Activated CD8-positive, alpha-beta memory T cell treated with anti-CD3 and anti-CD28 coated beads, Interleukin-2, amount 50 U/mL, for 48 hours (primary cell): ENCODE data around the gene NDUFB4.

ENCODE experiments used
- DNase-seq: peaks from one replicate; pipeline ENCODE4 v3.0.0-alpha.2; 2020

Gene NDUFB4

GRCh38 chr3:120640231-120640630 lies 44.1 kb downstream of the NDUFB4 start:
- no peak for DNase-seq

GRCh38 chr3:120641696-120642246 lies 45.6 kb downstream of the NDUFB4 start:
- DNase-seq, result no peak

GRCh38 chr3:120642368-120642948 lies 46.3 kb downstream of the NDUFB4 start:
- no peak for DNase-seq

DNA sequence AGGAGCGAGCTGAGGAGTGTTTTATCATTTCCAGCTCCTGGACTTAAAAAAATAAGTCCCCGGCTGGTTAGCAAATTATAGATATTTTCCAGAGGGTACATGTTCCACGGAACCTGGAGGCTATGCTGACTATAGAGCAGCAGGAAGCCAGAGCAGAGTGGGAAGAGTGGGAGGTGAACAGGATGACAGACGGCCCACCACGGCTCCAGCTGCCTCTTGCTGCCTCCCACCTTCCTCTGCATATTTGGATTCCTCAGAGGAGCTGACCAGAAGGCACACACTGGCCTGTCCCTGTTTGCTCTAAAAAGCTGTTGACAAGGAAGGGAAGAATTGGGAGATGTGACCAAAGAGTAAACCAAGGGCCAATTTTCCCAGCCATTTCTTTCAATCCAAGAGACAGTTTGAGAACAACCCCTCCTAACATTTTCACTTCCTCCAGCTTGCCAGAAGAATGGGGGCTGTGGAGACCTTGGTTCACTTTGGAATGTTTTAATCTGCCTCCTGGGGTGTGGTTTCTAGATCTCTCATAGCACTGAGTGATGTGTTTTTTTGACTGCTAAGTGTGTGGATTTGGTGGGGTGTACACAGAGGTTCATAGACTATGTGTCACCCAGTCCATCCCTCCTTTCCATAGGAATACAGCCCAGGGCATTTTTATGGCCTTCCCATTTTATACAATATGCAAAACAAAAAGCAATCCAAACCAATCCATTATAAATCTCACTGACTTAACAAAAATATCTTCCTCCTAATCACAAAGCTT lies 49.1 kb downstream of the NDUFB4 start:
- DNase-seq, result no peak

DNA sequence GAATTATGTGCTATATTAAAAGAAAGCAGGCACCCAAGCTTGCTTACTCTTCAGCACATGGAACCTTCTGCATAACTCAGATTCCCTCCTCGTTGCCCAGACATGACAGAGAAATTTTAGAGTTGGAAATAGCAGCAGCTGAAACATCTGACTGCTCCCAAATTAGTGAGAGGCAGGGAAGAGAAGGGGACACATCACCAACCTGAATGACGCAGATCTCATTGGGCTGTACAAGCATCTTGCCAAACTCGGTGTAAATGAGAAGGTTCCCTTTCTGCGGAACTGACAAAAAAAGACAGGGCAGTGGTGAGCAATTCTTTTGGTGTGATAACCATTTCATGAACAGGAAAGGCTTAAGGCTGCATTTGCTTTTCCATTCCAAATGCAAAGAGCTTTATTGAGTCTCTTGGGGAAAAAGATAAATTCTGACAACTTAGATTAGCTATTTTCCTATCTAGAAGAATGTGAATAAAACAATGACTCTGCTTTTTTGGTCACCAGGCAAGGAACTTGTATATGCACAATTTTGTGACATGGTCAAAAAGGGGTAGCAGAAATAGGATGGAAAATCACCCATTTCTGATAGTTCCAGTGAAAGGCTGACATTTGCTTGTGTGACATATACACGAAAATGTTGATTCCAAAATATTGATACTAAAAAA lies 50.8 kb downstream of the NDUFB4 start:
- no peak for DNase-seq

- no peak for DNase-seq
These were observed 52.2 kb downstream of the NDUFB4 start for GRCh38 chr3:120648290-120648689.

DNA sequence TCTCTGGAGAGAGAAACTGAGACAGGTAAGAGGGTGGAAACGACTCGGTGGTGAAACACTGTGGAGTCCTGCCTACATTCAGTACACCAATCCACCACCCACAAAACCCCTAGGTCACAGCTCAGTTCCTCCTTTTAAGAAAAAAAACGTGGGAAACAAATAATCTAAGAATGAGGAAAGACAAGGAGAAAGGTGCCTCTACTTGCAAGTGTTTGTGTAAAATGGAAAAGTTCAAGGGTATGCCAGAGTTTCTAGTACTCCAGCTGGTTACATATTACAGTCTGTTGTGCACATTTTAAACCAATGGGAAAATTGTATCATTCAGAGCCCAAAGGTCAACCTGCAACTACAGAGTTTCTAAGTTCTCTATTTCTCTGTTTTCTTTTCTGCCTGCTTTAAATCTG lies 53.7 kb downstream of the NDUFB4 start:
- DNase-seq, result no peak

DNA sequence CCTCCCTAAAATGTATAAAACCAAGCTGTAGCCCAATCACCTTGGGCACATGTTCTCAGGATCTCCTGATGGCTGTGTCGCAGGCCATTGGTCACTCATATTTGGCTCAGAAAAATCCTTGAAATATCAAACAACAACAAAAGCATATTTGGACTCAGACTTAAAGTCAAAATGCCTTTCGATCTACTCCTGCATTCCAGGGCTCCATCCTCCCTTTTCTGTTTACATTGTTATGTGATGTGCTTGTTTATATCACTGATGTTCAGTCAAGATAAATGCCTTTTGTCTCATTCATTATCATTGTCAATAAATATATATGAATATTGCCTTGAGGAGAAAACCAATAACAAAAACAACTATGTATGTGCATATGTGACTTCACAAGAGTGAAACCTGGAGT lies 54.2 kb downstream of the NDUFB4 start:
- no peak for DNase-seq
